AG09309 (cell line): ENCODE measurements around the gene CBARP.

ENCODE experiments used
- DNase-seq: peaks from one replicate; pipeline ENCODE4 v3.0.0-alpha.2; 2010; ENCODE audit warnings: low read depth
- H3K4me3 ChIP-seq: 2 replicates; pipeline ENCODE4 v1.5.1; 2011; ENCODE audit warnings: mild to moderate bottlenecking, low read depth, low read length, moderate library complexity; ENCODE audit not compliant: control insufficient read depth
- CTCF ChIP-seq: IDR thresholded peaks from 2 replicates; pipeline ENCODE4 v1.5.1; 2011; ENCODE audit warnings: mild to moderate bottlenecking, low read depth, low read length, inconsistent platforms; ENCODE audit not compliant: insufficient read depth, control insufficient read depth; ENCODE audit errors: missing control alignments

The CBARP gene

GRCh38 chr19:1278713-1279660 lies 41.2 kb upstream of the CBARP start:
- DNase-seq = no peak
- no peak overlapping the region for H3K4me3 ChIP-seq
- TF ChIP-seq CTCF = peak; percentile 1

- DNase-seq = no peak
- H3K4me3 ChIP-seq = no peak overlapping the region
- TF ChIP-seq CTCF = no peak
These were observed 40.3 kb upstream of the CBARP start for GRCh38 chr19:1278074-1278473.

- DNase-seq = no peak
- TF ChIP-seq CTCF = no peak
- no peak overlapping the region for H3K4me3 ChIP-seq
These were observed 39.3 kb upstream of the CBARP start for GRCh38 chr19:1277061-1277460.

- no peak for TF ChIP-seq CTCF
These were observed 38.8 kb upstream of the CBARP start for GRCh38 chr19:1276628-1277022.

GRCh38 chr19:1275976-1276627 lies 38.3 kb upstream of the CBARP start:
- peak overlapping the region; percentile 65 for H3K4me3 ChIP-seq
- no peak for DNase-seq
- TF ChIP-seq CTCF = no peak

More at GRCh38 chr19:1276628-1277022, 38.8 kb upstream of the CBARP start:
- peak overlapping the region; percentile 65 for H3K4me3 ChIP-seq
- DNase-seq = no peak

GRCh38 chr19:1275260-1275975 lies 37.6 kb upstream of the CBARP start, which contains the start of gene FAM174C:
Gene FAM174C (plus strand): TSS chr19:1275530. CDS start chr19:1275550, 20 bp downstream.
- H3K4me3 ChIP-seq = peak within 1 kb of the TSS; percentile 65
- peak; percentile 83 for DNase-seq
- TF ChIP-seq CTCF = no peak
